CD14-positive monocyte (primary cell): ENCODE results near the gene SPEM2. TPM values are rescaled to one million over a fixed set of nuclear protein-coding genes. Genes with fewer than 3 reads are reported as not detected.

ENCODE experiments used
- DNase-seq, 3 donors: peaks; one replicate each; pipeline ENCODE4 v3.0.0-alpha.2; 2011 to 2022
- H2AFZ ChIP-seq: 2 replicates; pipeline ENCODE4 v1.6.0; 2012; ENCODE audit warnings: mild to moderate bottlenecking, low read depth, low read length, inconsistent platforms; ENCODE audit not compliant: insufficient read depth, poor library complexity, severe bottlenecking
- H3K27ac ChIP-seq, 2 donors: 1 replicate in 1 of 2; 2 replicates in 1 of 2; pipeline ENCODE4 v1.5.1; 2012 to 2013; ENCODE audit warnings: low read length in 2 of 2, control low read depth in 1 of 2, inconsistent platforms in 1 of 2, low read depth in 1 of 2, mild to moderate bottlenecking in 1 of 2
- H3K27me3 ChIP-seq, 2 donors: one replicate each; pipeline versions ENCODE4 v1.6.0 to v1.6.1; 2011 to 2013; ENCODE audit warnings: low read length in 2 of 2; ENCODE audit not compliant: control insufficient read depth in 2 of 2, insufficient read depth in 2 of 2
- H3K36me3 ChIP-seq, 2 donors: replicated peaks in 1 of 2; 1 replicate in 1 of 2; 2 replicates in 1 of 2; pipeline versions ENCODE4 v1.5.1 to v1.6.1; 2012 to 2013; ENCODE audit warnings: low read length in 2 of 2, control low read depth in 1 of 2, inconsistent platforms in 1 of 2, mild to moderate bottlenecking in 1 of 2; ENCODE audit not compliant: insufficient read depth in 2 of 2, control insufficient read depth in 1 of 2
- H3K4me1 ChIP-seq, 2 donors: 1 replicate in 1 of 2; 2 replicates in 1 of 2; pipeline versions ENCODE4 v1.5.1 to v1.6.1; 2012 to 2013; ENCODE audit warnings: low read length in 2 of 2, control low read depth in 1 of 2, inconsistent platforms in 1 of 2, mild to moderate bottlenecking in 1 of 2, moderate library complexity in 1 of 2; ENCODE audit not compliant: insufficient read depth in 2 of 2, control insufficient read depth in 1 of 2
- H3K4me2 ChIP-seq: replicated peaks from 2 replicates; pipeline ENCODE3; 2012; ENCODE audit warnings: low read length, moderate library complexity, mild to moderate bottlenecking; ENCODE audit not compliant: poor library complexity, severe bottlenecking; ENCODE audit errors: extremely low read depth
- H3K4me3 ChIP-seq, 3 experiments: fragments of 200-600 bp in 1 of 3; sonication (generic) in 1 of 3; replicated peaks in 1 of 3; 1 replicate in 2 of 3; 2 replicates in 1 of 3; pipeline ENCODE4 v1.5.1; 2011 to 2013; ENCODE audit warnings: low read length in 3 of 3, mild to moderate bottlenecking in 3 of 3, control low read depth in 2 of 3, low read depth in 2 of 3, inconsistent platforms in 1 of 3, moderate library complexity in 1 of 3
- H3K79me2 ChIP-seq: 2 replicates; pipeline ENCODE4 v1.6.0; 2012; ENCODE audit warnings: mild to moderate bottlenecking, control low read depth, inconsistent platforms, low read length, moderate library complexity; ENCODE audit not compliant: insufficient read depth
- H3K9ac ChIP-seq: 2 replicates; pipeline ENCODE4 v1.6.0; 2017; ENCODE audit warnings: low read length, mild to moderate bottlenecking; ENCODE audit not compliant: insufficient read depth, poor library complexity, severe bottlenecking
- H3K9me3 ChIP-seq, 2 donors: replicated peaks in 1 of 2; 1 replicate in 1 of 2; 2 replicates in 1 of 2; pipeline versions ENCODE4 v1.5.1 to v1.6.1; 2012 to 2013; ENCODE audit warnings: low read length in 2 of 2, control low read depth in 1 of 2; ENCODE audit not compliant: control insufficient read depth in 1 of 2, insufficient read depth in 1 of 2
- H4K20me1 ChIP-seq: 2 replicates; pipeline ENCODE4 v1.6.0; 2012; ENCODE audit warnings: mild to moderate bottlenecking, low read length, control low read depth, moderate library complexity; ENCODE audit not compliant: insufficient read depth
- H3K27ac Mint-ChIP-seq, 7 donors: one replicate each; pipeline ENCODE4 v1.8.0; 2020; ENCODE audit warnings: mild to moderate bottlenecking in 7 of 7, mixed read lengths in 7 of 7, moderate library complexity in 6 of 7, inconsistent platforms in 2 of 7
- H3K27me3 Mint-ChIP-seq, 3 donors: one replicate each; pipeline ENCODE4 v1.8.0; 2021 to 2022; ENCODE audit warnings: low read depth in 3 of 3, mild to moderate bottlenecking in 3 of 3, mixed read lengths in 3 of 3, moderate library complexity in 3 of 3, inconsistent platforms in 1 of 3
- H3K36me3 Mint-ChIP-seq, 2 donors: one replicate each; pipeline ENCODE4 v1.8.0; 2020; ENCODE audit warnings: mixed read lengths in 2 of 2, inconsistent platforms in 1 of 2, mild to moderate bottlenecking in 1 of 2
- H3K4me1 Mint-ChIP-seq: one replicate; pipeline ENCODE4 v1.8.0; 2020; ENCODE audit warnings: mild to moderate bottlenecking, mixed read lengths
- H3K4me3 Mint-ChIP-seq, 2 donors: one replicate each; pipeline ENCODE4 v1.8.0; 2020; ENCODE audit warnings: mild to moderate bottlenecking in 2 of 2, mixed read lengths in 2 of 2, moderate library complexity in 1 of 2
- H3K9me3 Mint-ChIP-seq, 7 donors: one replicate each; pipeline ENCODE4 v1.8.0; 2020 to 2022; ENCODE audit warnings: mixed read lengths in 7 of 7, mild to moderate bottlenecking in 6 of 7, moderate library complexity in 6 of 7, inconsistent platforms in 2 of 7
- WGBS: methylation state at CpG from one replicate; pipeline ENCODE4 v1.1.5; 2013; ENCODE audit warnings: missing lambda C conversion rate; ENCODE audit not compliant: insufficient coverage; 5-methylcytosine and 5-hydroxymethylcytosine counted together
- intact Hi-C, 2 donors: fragments of 100-400 bp; cut with micrococcal nuclease; formaldehyde crosslinking; loops; one replicate each; pipeline versions ENCODE4 v1.15.0 to v1.15.1; 2023
- polyA plus RNA-seq, 3 donors: library from polyadenylated mRNA; depleted of rRNA in 1 of 3; unstranded in 2 of 3; stranded (reverse) in 1 of 3; fragments of 300-500 nt in 2 of 3; fragments of >200 nt in 1 of 3; fragmentation: Illumina TruSeq in 2 of 3; gene quantifications; 1 replicate in 2 of 3; 2 replicates in 1 of 3; pipeline ENCODE4 v1.2.3, GENCODE V29; 2012 to 2021
- TF ChIP-seq, protein P1 (sequence below): fragments of 200-600 bp; IDR thresholded peaks from one replicate; pipeline ENCODE4 v1.8.0; 2022; ENCODE audit warnings: antibody characterized with exemption, mild to moderate bottlenecking

Gene SPEM2
- polyA plus RNA-seq, 3 donors: not detected

DNA sequence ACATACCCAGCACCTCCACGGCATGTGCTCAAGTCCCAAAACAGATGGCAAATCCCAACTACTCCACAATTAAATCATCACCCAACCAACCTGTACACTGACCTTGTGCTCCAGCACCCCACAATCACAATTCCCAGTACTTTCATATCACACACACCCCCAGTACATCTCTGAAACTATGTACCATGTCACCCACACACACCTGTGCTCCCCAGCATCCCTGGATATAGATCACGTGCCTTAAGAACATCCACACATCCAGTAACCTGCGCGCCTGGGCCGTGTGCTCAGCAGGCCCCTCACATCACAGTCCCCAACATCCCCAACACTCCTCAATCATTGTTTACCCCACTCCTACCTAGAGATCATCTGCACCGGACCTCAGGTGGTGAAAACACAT lies 15.7 kb upstream of the SPEM2 start:
- Histone ChIP-seq H3K4me3 (no peak overlapping the region), H3K27ac (no peak overlapping the region), H3K4me2 (no peak overlapping the region), H3K9me3 (no peaks in the 10 kb centered on the region), H3K27me3 (peaks cover 4 to 37% of the 10 kb centered on the region in 2 donors), H3K9ac (no peak overlapping the region), H2AFZ (no peak overlapping the region), H4K20me1 (no peaks in the 10 kb centered on the region), H3K36me3 (no peaks in the 10 kb centered on the region), H3K79me2 (no peaks in the 10 kb centered on the region), H3K4me1 (peaks cover 4 to 9% of the 10 kb centered on the region in 2 donors)
- peak overlapping the region in 1 of 2 donors; percentile 31 for H3K4me3 Mint-ChIP-seq
- intact Hi-C loops: loop anchor here in 1 of 2 donors (10.0 kb wide), 1 partner anchor 195 kb away; the partner anchor contains the start of genes ACADVL and DLG4
- H3K9me3 Mint-ChIP-seq: peaks cover 0 to 8% (median 3%) of the 10 kb centered on the region in 7 donors
- TF ChIP-seq, protein P1, sequence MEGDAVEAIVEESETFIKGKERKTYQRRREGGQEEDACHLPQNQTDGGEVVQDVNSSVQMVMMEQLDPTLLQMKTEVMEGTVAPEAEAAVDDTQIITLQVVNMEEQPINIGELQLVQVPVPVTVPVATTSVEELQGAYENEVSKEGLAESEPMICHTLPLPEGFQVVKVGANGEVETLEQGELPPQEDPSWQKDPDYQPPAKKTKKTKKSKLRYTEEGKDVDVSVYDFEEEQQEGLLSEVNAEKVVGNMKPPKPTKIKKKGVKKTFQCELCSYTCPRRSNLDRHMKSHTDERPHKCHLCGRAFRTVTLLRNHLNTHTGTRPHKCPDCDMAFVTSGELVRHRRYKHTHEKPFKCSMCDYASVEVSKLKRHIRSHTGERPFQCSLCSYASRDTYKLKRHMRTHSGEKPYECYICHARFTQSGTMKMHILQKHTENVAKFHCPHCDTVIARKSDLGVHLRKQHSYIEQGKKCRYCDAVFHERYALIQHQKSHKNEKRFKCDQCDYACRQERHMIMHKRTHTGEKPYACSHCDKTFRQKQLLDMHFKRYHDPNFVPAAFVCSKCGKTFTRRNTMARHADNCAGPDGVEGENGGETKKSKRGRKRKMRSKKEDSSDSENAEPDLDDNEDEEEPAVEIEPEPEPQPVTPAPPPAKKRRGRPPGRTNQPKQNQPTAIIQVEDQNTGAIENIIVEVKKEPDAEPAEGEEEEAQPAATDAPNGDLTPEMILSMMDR: no peak
- peak overlapping the region in 1 of 7 donors; percentile 10 for H3K27ac Mint-ChIP-seq
- no peak for DNase-seq
- H3K4me1 Mint-ChIP-seq: peaks cover 13% of the 10 kb centered on the region
- 100% methylated on average over 6 of the region's 6 CpGs for WGBS
- H3K27me3 Mint-ChIP-seq: peaks cover 37 to 50% (median 46%) of the 10 kb centered on the region in 3 donors
- peaks cover 0 to 5% of the 10 kb centered on the region in 2 donors for H3K36me3 Mint-ChIP-seq

DNA sequence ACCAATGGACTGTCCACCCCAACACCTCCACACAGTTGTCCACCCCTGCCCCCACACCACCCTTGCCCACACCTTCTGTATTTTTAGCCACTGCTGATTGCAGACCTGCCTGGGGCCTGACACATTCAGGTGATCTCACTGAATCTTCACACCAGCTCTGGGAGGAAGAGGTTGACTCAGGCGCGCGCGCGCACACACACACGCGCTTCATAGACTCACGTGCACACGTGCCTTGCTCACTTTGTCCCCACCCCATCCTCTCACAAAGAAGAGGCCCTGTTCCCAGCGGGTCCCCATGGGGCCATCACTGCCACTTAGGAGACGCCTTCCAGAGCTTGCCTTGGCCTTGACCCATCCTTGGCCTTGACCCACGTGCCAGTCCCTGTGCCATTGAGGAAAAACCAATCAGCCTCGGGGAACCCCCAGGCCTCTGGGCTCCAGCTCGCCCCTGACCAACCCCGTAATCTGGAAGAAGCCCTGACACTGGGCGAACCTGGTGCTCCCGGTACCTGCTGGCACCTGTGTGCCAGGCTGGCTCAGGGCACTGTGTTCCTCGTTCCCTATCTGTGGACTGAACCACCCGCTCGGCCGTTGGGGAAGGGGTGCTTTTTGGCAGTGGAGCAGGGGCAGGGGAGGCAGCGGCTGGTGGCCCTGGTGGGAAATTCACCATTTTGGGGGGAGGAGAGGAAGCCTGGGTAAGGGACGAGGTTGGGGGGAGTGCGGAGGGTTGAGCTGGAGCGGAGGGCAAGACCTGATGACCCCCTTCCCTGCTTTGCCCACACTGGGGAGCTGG lies 14.6 kb upstream of the SPEM2 start:
- Mint-ChIP-seq H3K9me3 (peaks cover 0 to 4% (median 0%) of the 10 kb centered on the region in 7 donors), H3K4me1 (peaks cover 7% of the 10 kb centered on the region), H3K4me3 (no peak overlapping the region), H3K27me3 (peaks cover 30 to 43% (median 36%) of the 10 kb centered on the region in 3 donors), H3K36me3 (peaks cover 0 to 2% of the 10 kb centered on the region in 2 donors), H3K27ac (no peak overlapping the region)
- no peaks in the 10 kb centered on the region for H3K79me2 ChIP-seq
- H3K4me2 ChIP-seq: no peak overlapping the region
- intact Hi-C loops: no loop called here
- no peak overlapping the region for H3K9ac ChIP-seq
- H2AFZ ChIP-seq: no peak overlapping the region
- no peak overlapping the region for H3K4me3 ChIP-seq
- H4K20me1 ChIP-seq: no peaks in the 10 kb centered on the region
- peaks cover 2 to 27% of the 10 kb centered on the region in 2 donors for H3K27me3 ChIP-seq
- no peak for DNase-seq
- no peak overlapping the region for H3K27ac ChIP-seq
- H3K9me3 ChIP-seq: no peaks in the 10 kb centered on the region
- 94% methylated on average over 23 of the region's 25 CpGs for WGBS
- H3K4me1 ChIP-seq: no peaks in the 10 kb centered on the region
- TF ChIP-seq, protein P1: no peak
- no peaks in the 10 kb centered on the region for H3K36me3 ChIP-seq
